Stimulated activated CD8-positive, alpha-beta memory T cell treated with anti-CD3 and anti-CD28 coated beads, Interleukin-4, amount 100 ng/mL, for 4 hours (primary cell): Measurements from ENCODE around the gene BTRC.
"Not testable (repeated sequence)": the region's sequence is repeated elsewhere in the genome, so short reads cannot be mapped to it uniquely, and the experiment has no call there.

Source experiments
- DNase-seq, 2 donors: peaks; one replicate each; pipeline ENCODE4 v3.0.0-alpha.2; 2020; ENCODE audit warnings: low read depth in 2 of 2, low spot score in 1 of 2

Gene BTRC

GRCh38 chr10:101385866-101386658, 32.1 kb downstream of the BTRC start:
- no peak for DNase-seq

- DNase-seq, result no peak
These were observed 32.8 kb downstream of the BTRC start for GRCh38 chr10:101386659-101387259.

GRCh38 chr10:101388676-101389276, 34.8 kb downstream of the BTRC start:
- no peak for DNase-seq

- not testable (repeated sequence) for DNase-seq
These were observed 35.6 kb downstream of the BTRC start for GRCh38 chr10:101389532-101389931.

GRCh38 chr10:101389986-101390531, 36.1 kb downstream of the BTRC start:
- no peak for DNase-seq

- no peak for DNase-seq
These were observed 39.4 kb downstream of the BTRC start for GRCh38 chr10:101393378-101393777.

- DNase-seq, result no peak
These were observed 40.7 kb downstream of the BTRC start for GRCh38 chr10:101394524-101395133.

- DNase-seq, result no peak
These were observed 43.2 kb downstream of the BTRC start for GRCh38 chr10:101397140-101397539.

GRCh38 chr10:101400585-101400984, 46.6 kb downstream of the BTRC start:
- DNase-seq, result no peak

GRCh38 chr10:101402711-101403110, 48.7 kb downstream of the BTRC start:
- DNase-seq, result no peak

GRCh38 chr10:101403161-101403560, 49.2 kb downstream of the BTRC start:
- no peak for DNase-seq

- DNase-seq, result no peak
These were observed 51.0 kb downstream of the BTRC start for GRCh38 chr10:101405001-101405400.

- DNase-seq, result no peak
These were observed 57.6 kb downstream of the BTRC start for GRCh38 chr10:101411598-101411997.

GRCh38 chr10:101414034-101414433, 60.1 kb downstream of the BTRC start:
- no peak for DNase-seq

GRCh38 chr10:101415884-101416283, 61.9 kb downstream of the BTRC start:
- no peak for DNase-seq

- not testable (repeated sequence) for DNase-seq
These were observed 68.0 kb downstream of the BTRC start for GRCh38 chr10:101421967-101422366.

GRCh38 chr10:101425535-101425934, 71.6 kb downstream of the BTRC start:
- DNase-seq, result no peak

- no peak for DNase-seq
These were observed 74.1 kb downstream of the BTRC start for GRCh38 chr10:101428036-101428435.

- DNase-seq, result no peak
These were observed 75.5 kb downstream of the BTRC start for GRCh38 chr10:101429423-101429822.

GRCh38 chr10:101436302-101436701, 82.3 kb downstream of the BTRC start:
- no peak for DNase-seq

GRCh38 chr10:101438881-101439391, 85.0 kb downstream of the BTRC start:
- DNase-seq, result no peak
